ENCODE data around the gene TRHDE. TPM values are rescaled to one million over a fixed set of nuclear protein-coding genes. Genes with fewer than 3 reads are reported as not detected.

The TRHDE gene, protein sequence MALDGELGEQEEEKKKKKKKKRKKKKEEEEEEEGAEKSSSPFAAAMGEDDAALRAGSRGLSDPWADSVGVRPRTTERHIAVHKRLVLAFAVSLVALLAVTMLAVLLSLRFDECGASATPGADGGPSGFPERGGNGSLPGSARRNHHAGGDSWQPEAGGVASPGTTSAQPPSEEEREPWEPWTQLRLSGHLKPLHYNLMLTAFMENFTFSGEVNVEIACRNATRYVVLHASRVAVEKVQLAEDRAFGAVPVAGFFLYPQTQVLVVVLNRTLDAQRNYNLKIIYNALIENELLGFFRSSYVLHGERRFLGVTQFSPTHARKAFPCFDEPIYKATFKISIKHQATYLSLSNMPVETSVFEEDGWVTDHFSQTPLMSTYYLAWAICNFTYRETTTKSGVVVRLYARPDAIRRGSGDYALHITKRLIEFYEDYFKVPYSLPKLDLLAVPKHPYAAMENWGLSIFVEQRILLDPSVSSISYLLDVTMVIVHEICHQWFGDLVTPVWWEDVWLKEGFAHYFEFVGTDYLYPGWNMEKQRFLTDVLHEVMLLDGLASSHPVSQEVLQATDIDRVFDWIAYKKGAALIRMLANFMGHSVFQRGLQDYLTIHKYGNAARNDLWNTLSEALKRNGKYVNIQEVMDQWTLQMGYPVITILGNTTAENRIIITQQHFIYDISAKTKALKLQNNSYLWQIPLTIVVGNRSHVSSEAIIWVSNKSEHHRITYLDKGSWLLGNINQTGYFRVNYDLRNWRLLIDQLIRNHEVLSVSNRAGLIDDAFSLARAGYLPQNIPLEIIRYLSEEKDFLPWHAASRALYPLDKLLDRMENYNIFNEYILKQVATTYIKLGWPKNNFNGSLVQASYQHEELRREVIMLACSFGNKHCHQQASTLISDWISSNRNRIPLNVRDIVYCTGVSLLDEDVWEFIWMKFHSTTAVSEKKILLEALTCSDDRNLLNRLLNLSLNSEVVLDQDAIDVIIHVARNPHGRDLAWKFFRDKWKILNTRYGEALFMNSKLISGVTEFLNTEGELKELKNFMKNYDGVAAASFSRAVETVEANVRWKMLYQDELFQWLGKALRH
- not detected in 2 replicates for total RNA-seq (2022)
- Bru-seq, nascent RNA: percentile 12 among the genes with signal in this experiment
- BruChase-seq, experiment 1, labeled RNA remaining after a 2-hour chase: percentile 10 among the genes with signal in this experiment
- BruChase-seq, experiment 2, labeled RNA remaining after a 6-hour chase: percentile 7 among the genes with signal in this experiment
- long read RNA-seq: 0 reads

DNA sequence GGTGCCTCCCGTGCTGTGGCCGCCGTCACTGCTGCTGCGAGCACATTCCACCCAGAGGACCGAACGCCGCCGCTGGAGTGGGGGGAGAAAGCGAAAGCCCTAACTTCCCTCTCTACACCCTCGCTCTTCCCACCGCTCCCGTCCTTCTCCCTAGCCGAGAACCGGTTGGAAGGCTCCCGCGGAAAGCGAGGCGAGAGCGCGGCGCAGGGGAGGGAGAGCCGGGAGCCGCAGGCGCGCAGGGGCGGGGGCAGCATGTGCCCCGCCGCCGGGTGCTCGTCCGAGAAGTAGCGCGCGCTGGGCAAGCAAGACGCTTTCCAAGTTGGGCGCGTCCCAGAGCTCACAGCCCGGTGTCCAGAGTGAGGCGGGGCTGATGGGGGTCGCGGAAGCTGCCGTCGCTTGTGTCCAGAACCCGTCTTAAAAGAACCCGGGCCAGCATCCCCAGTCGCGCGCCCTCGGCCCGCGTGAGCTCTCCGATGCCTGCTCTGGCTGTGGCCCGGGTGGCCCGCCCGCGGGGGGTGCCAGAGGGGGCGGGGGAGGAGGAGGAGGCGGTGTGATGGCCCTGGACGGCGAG, at the start of gene TRHDE:
TSS of gene TRHDE (plus strand) at position 280 of the 571 bp plus-strand sequence. CDS start at position 554, 274 bp downstream.
- Mint-ChIP-seq H3K27ac (ENCODE audit: unreplicated experiment) (no peak within 1 kb of the TSS), H3K36me3 (ENCODE audit: insufficient read depth, unreplicated experiment) (no peaks in the 10 kb centered on the region), H3K4me1 (ENCODE audit: low read depth, unreplicated experiment) (no peaks in the 10 kb centered on the region), H3K9me3 (ENCODE audit: unreplicated experiment) (no peaks in the 10 kb centered on the region), H3K4me3 (ENCODE audit: unreplicated experiment) (peak within 1 kb of the TSS; percentile 52), H3K27me3 (ENCODE audit: insufficient read depth, unreplicated experiment) (no peaks in the 10 kb centered on the region)
- CTCF ChIA-PET: interaction anchor here (0.6 kb wide), 1 partner anchor 40 kb away, joined by 4 read pairs; no protein-coding TSS in a partner anchor
- Histone ChIP-seq H3K36me3 (ENCODE audit: control insufficient read depth, insufficient read depth, low read length) (no peaks in the 10 kb centered on the region), H3K9me3 (no peaks in the 10 kb centered on the region), H3K27me3 (replicated peaks; ENCODE audit: control insufficient read depth, insufficient read depth, low read length) (no peaks in the 10 kb centered on the region), H3K4me1 (no peaks in the 10 kb centered on the region), H3K4me3 (ENCODE audit: low read depth, low read length) (no peak within 1 kb of the TSS)
- intact Hi-C loops (cut with micrococcal nuclease; ENCODE audit: unreplicated experiment): no loop called here
- no TSS peak for BruUV-seq (replicated peaks)
- no peak for DNase-seq
- POLR2A ChIA-PET: no interaction called here
- no peak for TF ChIP-seq CTCF (IDR thresholded peaks at IDR 0.05; ENCODE audit: insufficient read depth in 1 of 2, low read depth in 1 of 2, low read length in 1 of 2, severe bottlenecking in 1 of 2, unreplicated experiment in 1 of 2)

DNA sequence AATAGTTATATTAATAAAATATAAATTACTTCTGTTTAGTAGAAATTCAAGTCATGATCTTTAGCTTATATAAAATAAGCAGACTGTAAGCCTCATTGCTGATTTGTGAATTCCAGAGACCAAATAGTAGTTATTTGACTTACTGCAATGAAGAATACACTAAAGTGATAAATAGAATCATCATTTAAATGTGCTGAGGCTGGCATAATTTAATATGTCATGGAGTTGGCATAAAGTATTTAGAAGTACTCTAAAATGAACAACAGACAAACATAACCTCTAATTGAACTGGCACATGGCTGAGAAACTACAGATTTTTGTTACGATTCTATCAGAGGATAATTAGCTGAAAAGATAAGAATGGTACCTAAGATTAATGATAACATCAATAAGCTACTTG, 45.7 kb upstream of the TRHDE start:
- no peak for DNase-seq
- CTCF ChIA-PET: no interaction called here
- POLR2A ChIA-PET: no interaction called here
- Mint-ChIP-seq H3K27ac (ENCODE audit: unreplicated experiment) (no peak overlapping the region), H3K4me3 (ENCODE audit: unreplicated experiment) (no peak overlapping the region), H3K9me3 (ENCODE audit: unreplicated experiment) (no peaks in the 10 kb centered on the region), H3K36me3 (ENCODE audit: insufficient read depth, unreplicated experiment) (no peaks in the 10 kb centered on the region), H3K4me1 (ENCODE audit: low read depth, unreplicated experiment) (no peaks in the 10 kb centered on the region), H3K27me3 (ENCODE audit: insufficient read depth, unreplicated experiment) (no peaks in the 10 kb centered on the region)
- H3K27me3 ChIP-seq (replicated peaks; ENCODE audit: control insufficient read depth, insufficient read depth, low read length): no peaks in the 10 kb centered on the region
- no peaks in the 10 kb centered on the region for H3K9me3 ChIP-seq
- H3K4me3 ChIP-seq (ENCODE audit: low read depth, low read length): no peak overlapping the region
- BruUV-seq (replicated peaks): no TSS peak
- no peak for TF ChIP-seq CTCF (IDR thresholded peaks at IDR 0.05; ENCODE audit: insufficient read depth in 1 of 2, low read depth in 1 of 2, low read length in 1 of 2, severe bottlenecking in 1 of 2, unreplicated experiment in 1 of 2)
- no peaks in the 10 kb centered on the region for H3K36me3 ChIP-seq (ENCODE audit: control insufficient read depth, insufficient read depth, low read length)
- intact Hi-C loops (cut with micrococcal nuclease; ENCODE audit: unreplicated experiment): no loop called here
- H3K4me1 ChIP-seq: no peaks in the 10 kb centered on the region

GRCh38 chr12:72228424-72228823, 43.7 kb upstream of the TRHDE start:
- intact Hi-C loops (cut with micrococcal nuclease; ENCODE audit: unreplicated experiment): no loop called here
- Histone ChIP-seq H3K9me3 (no peaks in the 10 kb centered on the region), H3K27me3 (replicated peaks; ENCODE audit: control insufficient read depth, insufficient read depth, low read length) (no peaks in the 10 kb centered on the region), H3K36me3 (ENCODE audit: control insufficient read depth, insufficient read depth, low read length) (no peaks in the 10 kb centered on the region), H3K4me1 (no peaks in the 10 kb centered on the region), H3K4me3 (ENCODE audit: low read depth, low read length) (no peak overlapping the region)
- Mint-ChIP-seq H3K27ac (ENCODE audit: unreplicated experiment) (no peak overlapping the region), H3K27me3 (ENCODE audit: insufficient read depth, unreplicated experiment) (no peaks in the 10 kb centered on the region), H3K36me3 (ENCODE audit: insufficient read depth, unreplicated experiment) (no peaks in the 10 kb centered on the region), H3K4me3 (ENCODE audit: unreplicated experiment) (no peak overlapping the region), H3K4me1 (ENCODE audit: low read depth, unreplicated experiment) (no peaks in the 10 kb centered on the region), H3K9me3 (ENCODE audit: unreplicated experiment) (no peaks in the 10 kb centered on the region)
- no peak for TF ChIP-seq CTCF (IDR thresholded peaks at IDR 0.05; ENCODE audit: insufficient read depth in 1 of 2, low read depth in 1 of 2, low read length in 1 of 2, severe bottlenecking in 1 of 2, unreplicated experiment in 1 of 2)
- DNase-seq: no peak
- ChIA-PET POLR2A (no interaction called here), CTCF (no interaction called here)
- no TSS peak for BruUV-seq (replicated peaks)

Data from Caco-2 (cell line).